Thyroid gland (tissue), 4 donors: ENCODE measurements around the gene ERVH48-1.
"Not testable (repeated sequence)": the region's sequence is repeated elsewhere in the genome, so short reads cannot be mapped to it uniquely, and the experiment has no call there.

Source experiments
- POLR2A ChIP-seq, 2 donors: fragments of 450-650 bp; IDR thresholded peaks; one replicate each; pipeline ENCODE4 v1.6.1; 2017; ENCODE audit warnings: antibody characterized with exemption in 2 of 2, mild to moderate bottlenecking in 2 of 2, moderate library complexity in 1 of 2
- TF ChIP-seq, protein P1 (sequence below), 6 experiments: fragments of 200-600 bp in 3 of 6; fragments of 450-650 bp in 3 of 6; sonication (generic) in 3 of 6; IDR thresholded peaks; one replicate each; pipeline ENCODE4 v1.5.1; 2016 to 2019; ENCODE audit warnings: antibody characterized with exemption in 6 of 6, mild to moderate bottlenecking in 2 of 6, inconsistent platforms in 1 of 6, moderate library complexity in 1 of 6

DNA sequence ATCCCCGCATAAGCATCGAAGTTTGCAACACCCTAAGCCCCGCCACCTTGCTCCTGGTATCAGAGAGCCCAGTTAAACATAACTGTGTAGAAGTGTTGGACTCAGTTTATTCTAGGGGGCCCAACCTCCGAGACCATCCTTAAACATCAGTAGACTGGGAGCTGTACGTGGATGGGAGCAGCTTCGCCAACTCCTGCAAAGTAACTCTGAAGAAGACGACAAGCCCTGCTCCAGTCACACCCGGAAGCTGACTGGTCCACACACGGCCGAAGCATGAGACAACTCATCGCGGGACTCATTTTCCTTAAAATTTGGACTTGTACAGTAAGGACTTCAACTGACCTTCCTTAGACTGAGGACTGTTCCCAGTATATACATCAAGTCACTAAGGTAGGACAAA lies 8.5 kb upstream of the ERVH48-1 start:
- TF ChIP-seq, protein P1, sequence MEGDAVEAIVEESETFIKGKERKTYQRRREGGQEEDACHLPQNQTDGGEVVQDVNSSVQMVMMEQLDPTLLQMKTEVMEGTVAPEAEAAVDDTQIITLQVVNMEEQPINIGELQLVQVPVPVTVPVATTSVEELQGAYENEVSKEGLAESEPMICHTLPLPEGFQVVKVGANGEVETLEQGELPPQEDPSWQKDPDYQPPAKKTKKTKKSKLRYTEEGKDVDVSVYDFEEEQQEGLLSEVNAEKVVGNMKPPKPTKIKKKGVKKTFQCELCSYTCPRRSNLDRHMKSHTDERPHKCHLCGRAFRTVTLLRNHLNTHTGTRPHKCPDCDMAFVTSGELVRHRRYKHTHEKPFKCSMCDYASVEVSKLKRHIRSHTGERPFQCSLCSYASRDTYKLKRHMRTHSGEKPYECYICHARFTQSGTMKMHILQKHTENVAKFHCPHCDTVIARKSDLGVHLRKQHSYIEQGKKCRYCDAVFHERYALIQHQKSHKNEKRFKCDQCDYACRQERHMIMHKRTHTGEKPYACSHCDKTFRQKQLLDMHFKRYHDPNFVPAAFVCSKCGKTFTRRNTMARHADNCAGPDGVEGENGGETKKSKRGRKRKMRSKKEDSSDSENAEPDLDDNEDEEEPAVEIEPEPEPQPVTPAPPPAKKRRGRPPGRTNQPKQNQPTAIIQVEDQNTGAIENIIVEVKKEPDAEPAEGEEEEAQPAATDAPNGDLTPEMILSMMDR (IDR thresholded peaks at IDR 0.05) = not testable (repeated sequence)
- not testable (repeated sequence) for TF ChIP-seq POLR2A (IDR thresholded peaks at IDR 0.05)
